HL-60/S4 (cell line): Measurements from ENCODE around the gene KIAA1671.
"Not testable (repeated sequence)": the region's sequence is repeated elsewhere in the genome, so short reads cannot be mapped to it uniquely, and the experiment has no call there.

Source experiments
- in situ Hi-C: fragments of 300-500 bp; cut with MboI; formaldehyde crosslinking; loops from 2 replicates; pipeline ENCODE4 v1.14.3; 2022; ENCODE audit warnings: low sequenced_read_pairs

KIAA1671 gene

GRCh38 chr22:25183949-25184619 is 231.6 kb downstream of the KIAA1671 start:
- in situ Hi-C loops = no loop called here

- in situ Hi-C loops = no loop called here
Measured at GRCh38 chr22:25186140-25186539, 233.6 kb downstream of the KIAA1671 start.

GRCh38 chr22:25187469-25187868 is 235.0 kb downstream of the KIAA1671 start:
- in situ Hi-C loops = no loop called here

- in situ Hi-C loops = no loop called here
Measured at GRCh38 chr22:25192406-25192805, 239.9 kb downstream of the KIAA1671 start.

GRCh38 chr22:25193130-25193529 is 240.6 kb downstream of the KIAA1671 start:
- in situ Hi-C loops = no loop called here

GRCh38 chr22:25193548-25193947 is 241.0 kb downstream of the KIAA1671 start:
- in situ Hi-C loops = no loop called here

- in situ Hi-C loops = no loop called here
Measured at GRCh38 chr22:25196326-25196725, 243.8 kb downstream of the KIAA1671 start.

GRCh38 chr22:25197340-25197739 is 244.8 kb downstream of the KIAA1671 start:
- in situ Hi-C loops = no loop called here

- in situ Hi-C loops = no loop called here
Measured at GRCh38 chr22:25199731-25200520, 247.4 kb downstream of the KIAA1671 start, which contains the start of gene CRYBB3. TSS of gene CRYBB3 (plus strand) at chr22:25199858. CDS start at chr22:25201397, 1,539 bp downstream.

GRCh38 chr22:25200967-25201366 is 248.5 kb downstream of the KIAA1671 start:
- in situ Hi-C loops = no loop called here

GRCh38 chr22:25201557-25202273 is 249.2 kb downstream of the KIAA1671 start:
- in situ Hi-C loops = no loop called here

GRCh38 chr22:25202290-25202921 is 249.9 kb downstream of the KIAA1671 start:
- in situ Hi-C loops = no loop called here

- in situ Hi-C loops = no loop called here
Measured at GRCh38 chr22:25203082-25203481, 250.6 kb downstream of the KIAA1671 start.

- in situ Hi-C loops = not testable (repeated sequence)
Measured at GRCh38 chr22:25204547-25204946, 252.0 kb downstream of the KIAA1671 start.

GRCh38 chr22:25205847-25206246 is 253.3 kb downstream of the KIAA1671 start:
- in situ Hi-C loops = no loop called here

- in situ Hi-C loops = no loop called here
Measured at GRCh38 chr22:25206998-25207397, 254.5 kb downstream of the KIAA1671 start.

- in situ Hi-C loops = no loop called here
Measured at GRCh38 chr22:25207553-25208157, 255.1 kb downstream of the KIAA1671 start.

GRCh38 chr22:25208328-25208727 is 255.8 kb downstream of the KIAA1671 start:
- in situ Hi-C loops = no loop called here

GRCh38 chr22:25208743-25209505 is 256.4 kb downstream of the KIAA1671 start:
- in situ Hi-C loops = no loop called here

- in situ Hi-C loops = no loop called here
Measured at GRCh38 chr22:25210793-25211192, 258.3 kb downstream of the KIAA1671 start.
